Activated CD4-positive, alpha-beta memory T cell treated with anti-CD3 and anti-CD28 coated beads for 36 hours (primary cell): ENCODE results near the gene ZNF768. TPM values are rescaled to one million over a fixed set of nuclear protein-coding genes. Genes with fewer than 3 reads are reported as not detected.

Experiments used
- CTCF ChIA-PET: fragments of 350-600 bp; sonication (Branson Sonifier 250); formaldehyde crosslinking; loops from one replicate; lab custom pipeline; 2021; ENCODE audit warnings: antibody characterized with exemption, inconsistent platforms; lab: Charles Lee
- POLR2A ChIA-PET: fragments of 350-600 bp; sonication (Branson Sonifier 250); formaldehyde crosslinking; loops from one replicate; lab custom pipeline; 2021; ENCODE audit warnings: antibody characterized with exemption; lab: Charles Lee
- DNase-seq: peaks from one replicate; pipeline ENCODE4 v3.0.0-alpha.2; 2020
- H3K27ac Mint-ChIP-seq: one replicate; pipeline ENCODE4 v1.8.0; 2021; ENCODE audit warnings: mixed read lengths
- H3K27me3 Mint-ChIP-seq: one replicate; pipeline ENCODE4 v1.8.0; 2021; ENCODE audit warnings: mixed read lengths
- H3K36me3 Mint-ChIP-seq: one replicate; pipeline ENCODE4 v1.8.0; 2021; ENCODE audit warnings: mixed read lengths
- H3K4me1 Mint-ChIP-seq: one replicate; pipeline ENCODE4 v1.8.0; 2021; ENCODE audit warnings: low read depth, mixed read lengths
- H3K4me3 Mint-ChIP-seq: one replicate; pipeline ENCODE4 v1.8.0; 2021; ENCODE audit warnings: mild to moderate bottlenecking, mixed read lengths
- H3K9me3 Mint-ChIP-seq: one replicate; pipeline ENCODE4 v1.8.0; 2021; ENCODE audit warnings: mixed read lengths
- intact Hi-C: fragments of 100-400 bp; cut with micrococcal nuclease; formaldehyde crosslinking; loops from one replicate; pipeline ENCODE4 v1.15.1; 2023
- total RNA-seq, 2 experiments: library from RNA; stranded (reverse); gene quantifications; one replicate each; pipeline ENCODE4 v1.2.3, GENCODE V29; 2021

Gene ZNF768
- total RNA-seq, 2 experiments from 2014 or later, result 14.2 to 14.3 TPM

GRCh38 chr16:30532285-30533145, 6.1 kb upstream of the ZNF768 start:
- POLR2A ChIA-PET, result no interaction called here
- peaks cover 42% of the 10 kb centered on the region for H3K4me1 Mint-ChIP-seq
- no peak overlapping the region for H3K27ac Mint-ChIP-seq
- CTCF ChIA-PET, result interaction anchor here (0.6 to 4.3 kb wide), 2 partner anchors 24 to 66 kb away, joined by 3 to 52 read pairs; no protein-coding TSS in a partner anchor
- H3K27me3 Mint-ChIP-seq, result no peaks in the 10 kb centered on the region
- no peak for DNase-seq
- H3K36me3 Mint-ChIP-seq, result peaks cover 29% of the 10 kb centered on the region
- intact Hi-C loops, result no loop called here
- no peak overlapping the region for H3K4me3 Mint-ChIP-seq
- no peaks in the 10 kb centered on the region for H3K9me3 Mint-ChIP-seq

DNA sequence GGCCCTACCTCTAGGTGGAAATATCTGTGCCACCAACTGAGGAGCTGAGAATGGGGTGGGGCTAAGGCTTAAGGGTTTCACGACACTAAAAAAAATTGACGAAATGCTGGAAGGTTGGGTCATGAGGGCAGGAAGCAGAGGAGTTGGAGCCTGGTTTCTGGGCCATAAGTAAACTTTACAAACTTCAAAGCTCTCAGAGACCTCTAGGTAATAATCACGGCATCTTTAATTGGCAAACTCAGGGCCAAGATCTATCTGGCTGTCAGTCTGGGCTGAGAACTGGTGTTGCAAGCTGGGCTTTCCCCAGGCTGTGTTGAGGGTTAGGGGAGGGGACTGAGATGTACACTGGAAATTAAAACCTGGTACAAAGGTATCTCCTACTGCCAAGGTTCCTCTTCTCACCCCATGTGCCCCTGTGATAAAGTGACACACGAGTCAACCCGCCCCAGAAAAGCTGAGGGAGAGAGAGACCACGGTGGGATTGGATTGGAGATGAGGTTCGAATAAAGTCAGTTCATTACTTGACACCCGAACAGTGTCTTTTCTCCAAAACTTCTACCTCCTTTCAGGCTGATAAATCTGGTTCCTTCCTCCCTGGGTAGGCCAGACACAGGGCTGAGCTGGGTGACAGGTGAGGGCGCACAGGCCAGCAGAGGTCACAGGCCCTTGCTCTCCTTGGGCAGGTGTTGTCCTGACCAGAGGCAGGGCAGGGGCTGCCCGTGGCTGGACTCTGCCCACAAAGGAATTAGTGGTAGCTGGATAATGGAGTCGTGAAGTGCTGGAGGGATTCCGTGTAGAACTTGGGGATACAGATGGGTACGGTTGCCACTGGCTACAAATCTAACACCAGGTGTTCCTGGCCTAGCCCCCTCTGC, 4.0 kb upstream of the ZNF768 start:
- POLR2A ChIA-PET, result interaction anchor here (0.6 to 1.8 kb wide), 5 partner anchors 21 to 79 kb away, joined by 4 to 6 read pairs (median 5); partner anchors contain the start of gene ZNF688
- peak; percentile 30 for DNase-seq

DNA sequence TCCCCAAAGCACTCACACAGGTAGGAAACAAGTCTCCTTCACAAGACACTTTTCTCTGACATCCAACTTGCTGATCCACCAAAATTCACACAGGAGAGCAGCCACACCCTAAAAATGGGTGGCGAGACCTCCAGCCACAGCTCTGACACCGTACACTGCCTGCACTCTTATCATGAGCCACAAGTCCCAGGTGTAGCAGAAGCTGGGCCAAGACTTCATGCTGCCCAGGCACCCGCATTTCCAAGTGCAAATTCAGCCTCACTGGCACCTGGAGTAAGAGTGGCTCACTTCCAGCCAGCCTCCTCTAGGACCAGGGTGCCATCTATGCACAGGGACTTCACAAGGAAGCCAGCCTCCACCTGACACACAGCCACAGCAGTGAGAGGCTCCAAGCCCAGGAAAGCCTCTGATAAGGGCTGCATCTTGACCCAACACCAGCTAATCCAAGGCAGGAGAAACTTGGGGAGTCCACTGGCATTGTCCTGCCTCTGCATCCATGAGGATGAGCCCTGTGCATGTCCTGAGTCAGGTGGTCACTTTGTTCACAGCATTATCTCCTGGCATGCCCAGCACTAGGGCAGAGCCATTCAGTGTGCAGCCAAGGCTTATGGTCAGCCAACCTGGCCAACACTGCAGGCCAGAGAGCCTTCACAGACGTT, 2.6 kb upstream of the ZNF768 start:
- no peak overlapping the region for H3K4me3 Mint-ChIP-seq
- no peaks in the 10 kb centered on the region for H3K9me3 Mint-ChIP-seq
- peak overlapping the region; percentile 33 for H3K27ac Mint-ChIP-seq
- peaks cover 41% of the 10 kb centered on the region for H3K4me1 Mint-ChIP-seq
- peaks cover 11% of the 10 kb centered on the region for H3K36me3 Mint-ChIP-seq
- POLR2A ChIA-PET, result interaction anchor here (0.9 to 1.4 kb wide), 3 partner anchors 11 to 28 kb away, joined by 4 to 6 read pairs (median 6); partner anchors contain the start of gene ZNF764
- H3K27me3 Mint-ChIP-seq, result no peaks in the 10 kb centered on the region
- CTCF ChIA-PET, result interaction anchor here (1.1 to 2.4 kb wide), 5 partner anchors 28 to 99 kb away, joined by 5 to 10 read pairs (median 5); partner anchors contain the start of gene DCTPP1
- intact Hi-C loops, result no loop called here
- DNase-seq, result no peak

More for the DNA sequence above, 4.0 kb upstream of the ZNF768 start:
- intact Hi-C loops, result no loop called here
- CTCF ChIA-PET, result interaction anchor here (0.5 to 2.4 kb wide), 9 partner anchors 28 to 127 kb away, joined by 3 to 10 read pairs (median 5); partner anchors contain the start of genes DCTPP1 and ZNF785
- Mint-ChIP-seq H3K27me3 (no peaks in the 10 kb centered on the region), H3K36me3 (peaks cover 17% of the 10 kb centered on the region), H3K4me1 (peaks cover 34% of the 10 kb centered on the region), H3K9me3 (no peaks in the 10 kb centered on the region), H3K4me3 (no peak overlapping the region), H3K27ac (peak overlapping the region; percentile 74)

GRCh38 chr16:30527635-30528178, 1.3 kb upstream of the ZNF768 start:
- Mint-ChIP-seq H3K27me3 (no peaks in the 10 kb centered on the region), H3K27ac (peak overlapping the region; percentile 86), H3K4me1 (peaks cover 38% of the 10 kb centered on the region), H3K9me3 (no peaks in the 10 kb centered on the region), H3K36me3 (peaks cover 5% of the 10 kb centered on the region), H3K4me3 (peak overlapping the region; percentile 73)
- DNase-seq, result no peak
- CTCF ChIA-PET, result interaction anchor here (1.0 to 1.5 kb wide), 10 partner anchors 8 to 109 kb away, joined by 3 to 10 read pairs (median 4); partner anchors contain the start of gene DCTPP1
- intact Hi-C loops, result loop anchor here (2.0 kb wide), 3 partner anchors 55 to 123 kb away; partner anchors contain the start of genes ITGAL, PRR14 and SEPHS2
- POLR2A ChIA-PET, result interaction anchor here (0.8 to 1.7 kb wide), 11 partner anchors 8 to 462 kb away, joined by 3 to 7 read pairs (median 4); partner anchors contain the start of genes ALDOA, FBRS, ZNF747 and ZNF764

DNA sequence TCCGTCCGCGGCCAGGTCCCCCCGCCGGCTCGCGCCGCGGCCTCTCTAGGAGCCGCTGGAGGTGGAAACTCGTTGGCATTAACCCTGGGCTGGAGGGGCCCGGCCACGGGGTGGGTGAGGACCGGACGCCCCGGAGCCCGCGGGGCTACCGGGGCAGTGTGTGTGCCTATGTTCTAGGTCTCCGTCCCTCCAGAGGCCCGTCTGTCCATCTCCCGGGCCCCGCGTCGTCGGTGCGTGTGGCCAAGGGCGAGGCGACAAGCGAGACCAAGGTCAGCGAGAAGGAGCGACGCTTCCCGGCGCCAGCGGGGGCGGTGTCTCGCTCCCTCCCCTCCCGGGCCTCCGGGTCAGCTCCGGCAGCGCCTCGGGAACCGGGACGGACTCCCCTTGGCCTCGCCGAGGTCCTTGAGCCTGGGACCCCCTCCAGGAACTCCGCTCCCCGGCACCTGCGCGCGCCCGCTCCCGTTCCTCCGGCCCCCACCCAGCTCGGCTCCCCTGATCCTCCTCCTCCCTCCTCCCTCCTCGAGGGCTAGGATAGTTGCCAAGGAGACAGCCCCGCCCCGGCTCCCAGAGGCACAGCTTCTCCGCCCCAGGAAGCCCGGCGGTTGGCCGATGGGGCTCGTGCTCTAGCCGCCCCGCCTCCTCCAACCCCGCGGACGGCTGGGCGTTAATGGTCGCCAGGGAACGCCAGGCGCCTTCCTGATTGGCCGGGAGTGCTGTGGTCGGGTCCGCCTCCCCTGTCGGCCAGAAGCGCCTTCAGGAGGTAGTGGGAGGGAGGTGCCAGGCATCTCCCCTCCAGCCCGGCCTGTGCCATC, 663 bp upstream of the ZNF768 start:
- peaks cover 9% of the 10 kb centered on the region for H3K36me3 Mint-ChIP-seq

DNA sequence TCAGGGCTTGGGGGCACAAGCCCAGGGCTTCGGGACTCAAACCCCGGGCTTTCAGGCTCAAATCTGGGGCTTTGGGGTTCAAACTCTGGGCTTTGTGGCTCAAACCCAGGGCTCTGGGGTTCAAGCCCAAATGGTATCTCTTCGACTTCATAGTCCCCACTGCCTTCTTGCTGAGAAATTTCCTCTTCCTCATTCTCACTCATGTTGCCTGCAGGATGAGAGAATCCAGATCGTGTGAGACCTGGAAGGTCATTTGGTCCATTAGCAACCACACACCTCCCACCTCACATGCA, 576 bp downstream of the ZNF768 start:
- H3K4me1 Mint-ChIP-seq, result peaks cover 36% of the 10 kb centered on the region
- intact Hi-C loops, result loop anchor here (2.0 kb wide), 3 partner anchors 53 to 125 kb away; partner anchors contain the start of genes ITGAL, PRR14 and SEPHS2
- H3K27ac Mint-ChIP-seq, result peak overlapping the region; percentile 64
- H3K4me3 Mint-ChIP-seq, result peak overlapping the region; percentile 82
- H3K36me3 Mint-ChIP-seq, result peaks cover 8% of the 10 kb centered on the region
- H3K27me3 Mint-ChIP-seq, result no peaks in the 10 kb centered on the region
- ChIA-PET CTCF (interaction anchor here (1.1 to 1.5 kb wide), 2 partner anchors 77 to 96 kb away, joined by 6 to 10 read pairs; partner anchors contain the start of gene DCTPP1), POLR2A (interaction anchor here (1.1 to 2.5 kb wide), 2 partner anchors 9 to 26 kb away, joined by 4 to 14 read pairs; partner anchors contain the start of gene ZNF747)
- no peaks in the 10 kb centered on the region for H3K9me3 Mint-ChIP-seq
- no peak for DNase-seq

More for the DNA sequence above, 663 bp upstream of the ZNF768 start:
- peak; percentile 98 for DNase-seq
- Mint-ChIP-seq H3K27me3 (no peaks in the 10 kb centered on the region), H3K4me3 (peak overlapping the region; percentile 73), H3K4me1 (peaks cover 38% of the 10 kb centered on the region), H3K27ac (peak overlapping the region; percentile 86), H3K9me3 (no peaks in the 10 kb centered on the region)
- intact Hi-C loops, result loop anchor here (2.0 kb wide), 3 partner anchors 54 to 124 kb away; partner anchors contain the start of genes ITGAL, PRR14 and SEPHS2
- POLR2A ChIA-PET, result interaction anchor here (0.6 to 1.7 kb wide), 10 partner anchors 8 to 462 kb away, joined by 3 to 7 read pairs (median 3); partner anchors contain the start of genes ALDOA, FBRS and ZNF747
- CTCF ChIA-PET, result interaction anchor here (0.8 to 1.5 kb wide), 9 partner anchors 9 to 110 kb away, joined by 3 to 10 read pairs (median 4); partner anchors contain the start of gene DCTPP1

GRCh38 chr16:30524575-30525568, 1.5 kb downstream of the ZNF768 start:
- ChIA-PET POLR2A (interaction anchor here (1.0 to 2.5 kb wide), 3 partner anchors 10 to 68 kb away, joined by 3 to 14 read pairs (median 4); partner anchors contain the start of gene ZNF747), CTCF (interaction anchor here (1.1 to 1.6 kb wide), 4 partner anchors 73 to 95 kb away, joined by 3 to 10 read pairs (median 7); partner anchors contain the start of gene DCTPP1)
- H3K27ac Mint-ChIP-seq, result no peak overlapping the region
- H3K9me3 Mint-ChIP-seq, result no peaks in the 10 kb centered on the region
- no peak for DNase-seq
- peaks cover 14% of the 10 kb centered on the region for H3K36me3 Mint-ChIP-seq
- intact Hi-C loops, result loop anchor here (5.0 kb wide), 1 partner anchor 38 kb away; no protein-coding TSS in a partner anchor
- no peaks in the 10 kb centered on the region for H3K27me3 Mint-ChIP-seq
- H3K4me3 Mint-ChIP-seq, result no peak overlapping the region
- H3K4me1 Mint-ChIP-seq, result peaks cover 27% of the 10 kb centered on the region

GRCh38 chr16:30523768-30524574, 2.4 kb downstream of the ZNF768 start:
- H3K27ac Mint-ChIP-seq, result no peak overlapping the region
- ChIA-PET CTCF (interaction anchor here (1.0 to 1.6 kb wide), 2 partner anchors 74 to 106 kb away, joined by 3 to 8 read pairs; no protein-coding TSS in a partner anchor), POLR2A (interaction anchor here (2.5 kb wide), 1 partner anchor 11 kb away, joined by 14 read pairs; the partner anchor contains the start of gene ZNF747)
- H3K9me3 Mint-ChIP-seq, result no peaks in the 10 kb centered on the region
- H3K4me3 Mint-ChIP-seq, result no peak overlapping the region
- intact Hi-C loops, result loop anchor here (5.0 kb wide), 1 partner anchor 37 kb away; no protein-coding TSS in a partner anchor
- H3K4me1 Mint-ChIP-seq, result peaks cover 21% of the 10 kb centered on the region
- H3K27me3 Mint-ChIP-seq, result no peaks in the 10 kb centered on the region
- H3K36me3 Mint-ChIP-seq, result peaks cover 23% of the 10 kb centered on the region
- no peak for DNase-seq
